NCI-H748 (cell line): ENCODE results near the gene HYCC2.
"Not testable (repeated sequence)": the region's sequence is repeated elsewhere in the genome, so short reads cannot be mapped to it uniquely, and the experiment has no call there.

ENCODE experiments used
- DNase-seq: peaks from one replicate; lab custom pipeline; 2025; ENCODE audit not compliant: unreplicated experiment; lab: John Stamatoyannopoulos, UW

The HYCC2 gene

GRCh38 chr2:201071479-201072200 is at the start of gene HYCC2, which contains the start of gene NDUFB3:
Gene HYCC2, minus strand, starts transcription at chr2:201071671. Its CDS starts 47,662 bp downstream, at chr2:201024009.
Gene NDUFB3, plus strand, starts transcription at chr2:201072001. Its CDS starts 6,882 bp downstream, at chr2:201078883.
- peak; percentile 96 for DNase-seq

- DNase-seq: no peak
Observed at GRCh38 chr2:201118961-201119854, 47.7 kb upstream of the HYCC2 start.

- no peak for DNase-seq
Observed at GRCh38 chr2:201118121-201118960, 46.9 kb upstream of the HYCC2 start.

- DNase-seq: not testable (repeated sequence)
Observed at GRCh38 chr2:201117735-201118094, 46.2 kb upstream of the HYCC2 start.

GRCh38 chr2:201116959-201117734 is 45.7 kb upstream of the HYCC2 start:
- peak; percentile 71 for DNase-seq

GRCh38 chr2:201116115-201116958 is 44.9 kb upstream of the HYCC2 start, which contains the start of gene CFLAR:
Gene CFLAR, plus strand, starts transcription at chr2:201116164. Its CDS starts 13,702 bp downstream, at chr2:201129866.
- peak; percentile 89 for DNase-seq

- no peak for DNase-seq
Observed at GRCh38 chr2:201114846-201115245, 43.4 kb upstream of the HYCC2 start.

GRCh38 chr2:201114350-201114749 is 42.9 kb upstream of the HYCC2 start:
- no peak for DNase-seq

GRCh38 chr2:201111096-201111495 is 39.6 kb upstream of the HYCC2 start:
- DNase-seq: no peak

GRCh38 chr2:201110615-201111014 is 39.1 kb upstream of the HYCC2 start:
- no peak for DNase-seq

GRCh38 chr2:201109186-201109585 is 37.7 kb upstream of the HYCC2 start:
- DNase-seq: no peak

GRCh38 chr2:201108341-201108740 is 36.9 kb upstream of the HYCC2 start:
- DNase-seq: no peak

- no peak for DNase-seq
Observed at GRCh38 chr2:201107624-201108023, 36.2 kb upstream of the HYCC2 start.

- no peak for DNase-seq
Observed at GRCh38 chr2:201105759-201106158, 34.3 kb upstream of the HYCC2 start.

- no peak for DNase-seq
Observed at GRCh38 chr2:201100497-201100896, 29.0 kb upstream of the HYCC2 start.

- no peak for DNase-seq
Observed at GRCh38 chr2:201093573-201093972, 22.1 kb upstream of the HYCC2 start.

- no peak for DNase-seq
Observed at GRCh38 chr2:201090574-201090973, 19.1 kb upstream of the HYCC2 start.

- DNase-seq: no peak
Observed at GRCh38 chr2:201084863-201085262, 13.4 kb upstream of the HYCC2 start.

GRCh38 chr2:201074996-201075395 is 3.5 kb upstream of the HYCC2 start:
- DNase-seq: no peak
